ENCODE data around the gene KCNH6. TPM values are rescaled to one million over a fixed set of nuclear protein-coding genes. Genes with fewer than 3 reads are reported as not detected.

Gene KCNH6
- total RNA-seq, 4 donors from 2014 or later = not detected

DNA sequence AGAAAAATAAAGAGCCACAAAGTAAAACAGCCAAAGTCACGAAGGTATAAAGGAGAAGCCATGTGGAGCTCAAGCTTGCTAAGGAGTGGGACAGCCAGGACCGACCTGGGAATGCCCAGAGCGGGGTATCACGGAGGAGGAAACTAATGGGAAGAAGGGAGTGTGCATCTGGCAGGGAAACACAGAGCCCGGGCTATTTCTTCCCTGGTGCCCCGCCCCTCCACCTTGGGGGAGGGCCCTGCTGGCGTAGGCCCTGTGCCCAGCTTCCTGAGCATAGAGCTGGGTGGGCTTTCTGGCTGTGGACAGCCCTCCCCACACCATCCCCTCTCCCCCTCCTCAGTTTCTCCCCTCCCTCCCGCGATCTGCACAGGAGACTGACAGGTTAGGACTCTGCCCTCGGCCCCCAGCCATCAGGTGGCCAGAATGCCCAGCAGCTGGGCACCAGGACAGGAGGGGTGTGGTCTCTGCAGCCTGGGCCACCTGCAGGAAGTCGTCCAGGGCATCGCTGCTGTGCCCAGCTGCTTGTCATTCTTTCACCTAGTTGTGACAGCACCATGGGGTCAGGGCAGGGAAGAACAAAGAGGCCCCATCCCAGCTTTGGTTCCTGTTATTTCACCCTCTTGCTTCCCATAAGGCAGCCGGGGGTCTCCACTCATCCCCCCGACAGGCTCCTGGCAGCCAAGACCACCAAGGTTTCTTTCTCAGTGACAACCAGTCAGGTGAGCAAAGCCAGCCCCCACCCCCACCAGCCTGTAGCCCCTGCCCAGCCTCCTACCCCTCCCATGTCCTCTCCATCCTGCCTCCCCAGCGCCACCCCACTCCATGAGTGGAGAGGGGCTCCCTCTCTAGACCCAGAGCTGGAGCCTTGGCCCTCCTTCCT lies 20.0 kb downstream of the KCNH6 start:
- H3K9me3 ChIP-seq = no peaks in the 10 kb centered on the region
- intact Hi-C loops (cut with DNase I) = no loop called here
- 71% methylated on average over 11 of the region's 15 CpGs for WGBS
- H3K27me3 ChIP-seq = peaks cover 0 to 29% (median 11%) of the 10 kb centered on the region in 4 donors
- H3K27ac ChIP-seq (replicated peaks in 1 of 4) = no peak overlapping the region
- no peak for TF ChIP-seq POLR2AphosphoS5 (IDR thresholded peaks at IDR 0.05)
- TF ChIP-seq EP300 (IDR thresholded peaks at IDR 0.05) = no peak
- TF ChIP-seq POLR2A (IDR thresholded peaks at IDR 0.05; ENCODE audit: low read depth) = no peak
- TF ChIP-seq, protein P1, sequence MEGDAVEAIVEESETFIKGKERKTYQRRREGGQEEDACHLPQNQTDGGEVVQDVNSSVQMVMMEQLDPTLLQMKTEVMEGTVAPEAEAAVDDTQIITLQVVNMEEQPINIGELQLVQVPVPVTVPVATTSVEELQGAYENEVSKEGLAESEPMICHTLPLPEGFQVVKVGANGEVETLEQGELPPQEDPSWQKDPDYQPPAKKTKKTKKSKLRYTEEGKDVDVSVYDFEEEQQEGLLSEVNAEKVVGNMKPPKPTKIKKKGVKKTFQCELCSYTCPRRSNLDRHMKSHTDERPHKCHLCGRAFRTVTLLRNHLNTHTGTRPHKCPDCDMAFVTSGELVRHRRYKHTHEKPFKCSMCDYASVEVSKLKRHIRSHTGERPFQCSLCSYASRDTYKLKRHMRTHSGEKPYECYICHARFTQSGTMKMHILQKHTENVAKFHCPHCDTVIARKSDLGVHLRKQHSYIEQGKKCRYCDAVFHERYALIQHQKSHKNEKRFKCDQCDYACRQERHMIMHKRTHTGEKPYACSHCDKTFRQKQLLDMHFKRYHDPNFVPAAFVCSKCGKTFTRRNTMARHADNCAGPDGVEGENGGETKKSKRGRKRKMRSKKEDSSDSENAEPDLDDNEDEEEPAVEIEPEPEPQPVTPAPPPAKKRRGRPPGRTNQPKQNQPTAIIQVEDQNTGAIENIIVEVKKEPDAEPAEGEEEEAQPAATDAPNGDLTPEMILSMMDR (IDR thresholded peaks at IDR 0.05) = no peak
- no peak overlapping the region for H3K4me3 ChIP-seq
- H3K4me1 ChIP-seq = peaks cover 3 to 6% (median 6%) of the 10 kb centered on the region in 4 donors
- no peak for DNase-seq (ENCODE audit: extremely low spot score)
- H3K36me3 ChIP-seq = no peaks in the 10 kb centered on the region

DNA sequence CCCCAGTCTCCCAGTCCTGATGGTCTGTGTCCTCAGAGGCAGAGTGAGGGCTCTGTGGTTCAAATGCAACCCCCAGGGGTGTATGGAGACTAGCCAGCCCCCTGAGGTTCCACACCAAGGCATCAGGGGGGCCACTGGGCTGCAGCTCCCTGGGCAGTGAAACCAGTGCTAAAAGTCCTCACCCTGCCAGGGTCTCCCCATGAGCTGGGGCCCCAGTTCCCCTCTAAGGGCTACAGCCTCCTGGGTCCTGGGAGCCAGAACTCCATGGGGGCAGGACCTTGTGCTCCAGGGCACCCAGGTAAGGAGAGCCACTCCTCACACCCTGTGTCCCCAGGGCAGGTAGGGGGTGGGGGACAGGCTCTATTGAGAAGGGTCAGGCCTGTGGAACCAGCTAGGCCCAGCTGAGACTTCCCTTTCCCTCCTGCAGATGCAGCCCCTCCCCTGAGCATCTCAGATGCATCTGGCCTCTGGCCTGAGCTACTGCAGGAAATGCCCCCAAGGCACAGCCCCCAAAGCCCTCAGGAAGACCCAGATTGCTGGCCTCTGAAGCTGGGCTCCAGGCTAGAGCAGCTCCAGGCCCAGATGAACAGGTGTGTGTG lies 20.8 kb downstream of the KCNH6 start:
- TF ChIP-seq POLR2A (IDR thresholded peaks at IDR 0.05; ENCODE audit: low read depth) (no peak), POLR2AphosphoS5 (IDR thresholded peaks at IDR 0.05) (no peak), EP300 (IDR thresholded peaks at IDR 0.05) (no peak)
- TF ChIP-seq, protein P1 (IDR thresholded peaks at IDR 0.05) = no peak
- no peaks in the 10 kb centered on the region for H3K36me3 ChIP-seq
- H3K4me1 ChIP-seq = peaks cover 0 to under 1% (median 0%) of the 10 kb centered on the region in 4 donors
- no peaks in the 10 kb centered on the region for H3K9me3 ChIP-seq
- no peak overlapping the region for H3K27ac ChIP-seq (replicated peaks in 1 of 4)
- DNase-seq (ENCODE audit: extremely low spot score) = no peak
- intact Hi-C loops (cut with DNase I) = no loop called here
- H3K4me3 ChIP-seq = no peak overlapping the region
- H3K27me3 ChIP-seq = peaks cover 0 to 21% (median 4%) of the 10 kb centered on the region in 4 donors

DNA sequence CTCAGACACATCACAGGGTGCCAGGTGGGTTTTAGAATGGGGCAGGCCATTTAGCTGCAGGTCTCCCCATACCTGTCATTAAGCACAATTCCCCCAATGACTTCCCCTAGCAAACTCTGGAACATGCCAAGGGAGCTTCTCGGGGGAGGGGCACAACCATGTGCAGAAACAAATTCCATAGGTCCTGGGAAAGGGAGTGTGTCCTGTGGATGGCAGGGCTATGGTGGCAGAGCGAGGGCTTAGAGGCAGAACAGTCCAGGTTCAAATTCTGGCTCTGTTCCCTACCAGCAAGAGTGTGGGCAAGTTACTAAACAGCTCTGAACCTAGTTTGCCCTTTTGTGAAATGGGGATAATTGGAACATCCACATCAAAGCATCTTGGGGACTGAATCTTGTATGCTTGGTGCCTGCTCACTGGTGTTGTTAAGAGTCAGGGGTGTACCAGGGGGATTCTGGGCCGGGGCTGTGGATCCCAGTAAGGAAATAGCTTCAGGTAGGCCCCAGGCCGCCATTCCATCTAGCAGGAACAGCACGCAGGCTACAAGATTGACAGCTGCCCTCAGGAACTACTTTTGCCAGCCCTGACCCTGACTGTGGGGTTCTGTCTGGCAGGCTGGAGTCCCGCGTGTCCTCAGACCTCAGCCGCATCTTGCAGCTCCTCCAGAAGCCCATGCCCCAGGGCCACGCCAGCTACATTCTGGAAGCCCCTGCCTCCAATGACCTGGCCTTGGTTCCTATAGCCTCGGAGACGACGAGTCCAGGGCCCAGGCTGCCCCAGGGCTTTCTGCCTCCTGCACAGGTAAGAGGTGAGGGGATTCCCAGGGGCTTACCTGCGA lies 21.5 kb downstream of the KCNH6 start:
- no peak for DNase-seq (ENCODE audit: extremely low spot score)
- Histone ChIP-seq H3K9me3 (no peaks in the 10 kb centered on the region), H3K36me3 (no peaks in the 10 kb centered on the region), H3K4me1 (peaks cover 5 to 8% (median 7%) of the 10 kb centered on the region in 4 donors), H3K27ac (replicated peaks in 1 of 4) (no peak overlapping the region), H3K27me3 (peaks cover 0 to 14% (median 1%) of the 10 kb centered on the region in 4 donors), H3K4me3 (no peak overlapping the region)
- intact Hi-C loops (cut with DNase I) = loop anchor here (5.0 kb wide), 1 partner anchor 97 kb away; the partner anchor contains the start of gene CYB561
- TF ChIP-seq, protein P1 (IDR thresholded peaks at IDR 0.05) = no peak
- TF ChIP-seq POLR2A (IDR thresholded peaks at IDR 0.05; ENCODE audit: low read depth) = no peak
- no peak for TF ChIP-seq POLR2AphosphoS5 (IDR thresholded peaks at IDR 0.05)
- TF ChIP-seq EP300 (IDR thresholded peaks at IDR 0.05) = no peak
- WGBS = 98% methylated on average over 9 of the region's 13 CpGs

DNA sequence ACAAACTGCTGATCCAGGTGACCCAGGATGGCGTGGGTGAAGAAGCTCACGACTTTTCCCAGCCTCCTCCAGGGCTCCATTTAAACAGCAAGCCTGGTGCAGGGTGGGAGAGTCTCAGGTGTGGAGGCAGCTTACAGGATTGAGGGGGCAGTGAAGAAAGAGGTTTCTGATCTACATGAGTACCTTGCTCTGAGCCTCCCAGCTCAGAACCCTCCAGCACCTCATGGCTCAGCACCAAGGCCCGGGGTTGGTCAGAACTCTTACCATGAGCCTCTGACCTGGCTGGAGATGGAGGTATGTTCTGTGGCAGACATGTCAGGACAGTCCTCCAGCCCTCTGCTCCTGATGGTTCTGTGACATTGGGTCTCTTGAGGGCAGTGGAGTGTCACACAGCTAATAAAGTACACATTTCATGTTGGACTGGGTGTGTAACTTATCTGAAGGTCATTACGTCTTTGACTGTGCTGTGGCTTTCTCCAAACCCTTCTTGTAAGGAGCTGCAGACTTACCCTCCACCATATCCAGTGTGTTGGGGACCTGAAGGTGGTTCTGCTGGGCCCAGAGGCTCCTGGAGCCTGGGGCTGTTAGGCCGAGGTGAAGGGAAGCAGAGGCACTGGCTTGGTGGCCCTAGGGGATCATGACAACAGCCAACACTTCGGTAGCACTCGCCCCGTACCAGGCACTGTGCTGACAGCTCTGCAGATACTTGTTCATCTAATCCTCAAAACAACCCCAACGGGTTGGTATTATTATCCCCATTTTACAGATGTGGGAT lies 23.3 kb downstream of the KCNH6 start:
- Histone ChIP-seq H3K4me3 (no peak overlapping the region), H3K36me3 (no peaks in the 10 kb centered on the region), H3K27me3 (no peaks in the 10 kb centered on the region), H3K4me1 (peaks cover 9 to 18% (median 15%) of the 10 kb centered on the region in 4 donors), H3K27ac (replicated peaks in 1 of 4) (no peak overlapping the region), H3K9me3 (no peaks in the 10 kb centered on the region)
- intact Hi-C loops (cut with DNase I) = loop anchor here (5.0 kb wide), 1 partner anchor 99 kb away; the partner anchor contains the start of gene CYB561
- TF ChIP-seq, protein P1 (IDR thresholded peaks at IDR 0.05) = no peak
- TF ChIP-seq EP300 (IDR thresholded peaks at IDR 0.05) (no peak), POLR2A (IDR thresholded peaks at IDR 0.05; ENCODE audit: low read depth) (no peak), POLR2AphosphoS5 (IDR thresholded peaks at IDR 0.05) (no peak)
- 90% methylated on average over 9 of the region's 9 CpGs for WGBS
- no peak for DNase-seq (ENCODE audit: extremely low spot score)

All from esophagus muscularis mucosa (tissue), 4 donors.